Mesendoderm (in vitro differentiated cells): ENCODE measurements around the gene DHX35.
A peak's percentile ranks its signal among the peaks of the same experiment; 100 is the strongest.

Experiments
- DNase-seq: peaks from one replicate; pipeline ENCODE4 v3.0.0; 2013
- H2AK5ac ChIP-seq: 2 replicates; pipeline ENCODE4 v1.6.1; 2013; ENCODE audit warnings: low read length, inconsistent platforms
- H2BK120ac ChIP-seq: 2 replicates; pipeline ENCODE4 v1.6.1; 2013; ENCODE audit warnings: low read depth, mild to moderate bottlenecking, low read length, moderate library complexity, mixed read lengths
- H2BK15ac ChIP-seq: replicated peaks from 2 replicates; pipeline ENCODE4 v1.6.1; 2013; ENCODE audit warnings: low read depth, mild to moderate bottlenecking, moderate library complexity
- H2BK5ac ChIP-seq: 2 replicates; pipeline ENCODE4 v1.6.1; 2013; ENCODE audit warnings: low read length, inconsistent platforms
- H3K18ac ChIP-seq: 2 replicates; pipeline ENCODE4 v1.6.1; 2013; ENCODE audit warnings: mild to moderate bottlenecking, low read length, mixed read lengths
- H3K23ac ChIP-seq: one replicate; pipeline ENCODE4 v1.6.1; 2013; ENCODE audit warnings: low read length
- H3K27ac ChIP-seq: 2 replicates; pipeline ENCODE4 v1.5.1; 2013; ENCODE audit warnings: low read depth, mild to moderate bottlenecking, inconsistent platforms, low read length, moderate library complexity
- H3K27me3 ChIP-seq: 2 replicates; pipeline ENCODE4 v1.6.1; 2013; ENCODE audit warnings: low read length, control low read depth, mild to moderate bottlenecking, inconsistent platforms; ENCODE audit not compliant: insufficient read depth, poor library complexity
- H3K36me3 ChIP-seq: 2 replicates; pipeline ENCODE4 v1.6.1; 2013; ENCODE audit warnings: low read length, inconsistent platforms; ENCODE audit not compliant: control insufficient read depth, insufficient read depth
- H3K4ac ChIP-seq: one replicate; pipeline ENCODE4 v1.6.1; 2013; ENCODE audit warnings: low read depth, mild to moderate bottlenecking, low read length, moderate library complexity
- H3K4me1 ChIP-seq: 2 replicates; pipeline ENCODE4 v1.6.1; 2013; ENCODE audit warnings: low read depth, low read length, inconsistent platforms; ENCODE audit not compliant: control insufficient read depth
- H3K4me2 ChIP-seq: 2 replicates; pipeline ENCODE4 v1.6.1; 2013; ENCODE audit warnings: low read length
- H3K4me3 ChIP-seq: 2 replicates; pipeline ENCODE4 v1.5.1; 2013; ENCODE audit warnings: mild to moderate bottlenecking, low read length
- H3K56ac ChIP-seq: one replicate; pipeline ENCODE4 v1.6.1; 2013; ENCODE audit warnings: low read length
- H3K79me1 ChIP-seq: 2 replicates; pipeline ENCODE4 v1.6.1; 2013; ENCODE audit warnings: low read length, inconsistent platforms
- H3K79me2 ChIP-seq: 2 replicates; pipeline ENCODE4 v1.6.1; 2013; ENCODE audit warnings: mild to moderate bottlenecking, low read length; ENCODE audit not compliant: control insufficient read depth, insufficient read depth
- H3K9ac ChIP-seq: 2 replicates; pipeline ENCODE4 v1.6.1; 2013; ENCODE audit warnings: low read length, inconsistent platforms
- H4K5ac ChIP-seq: one replicate; pipeline ENCODE4 v1.6.1; 2013; ENCODE audit warnings: low read length
- H4K8ac ChIP-seq: one replicate; pipeline ENCODE4 v1.6.1; 2013; ENCODE audit warnings: low read depth, mild to moderate bottlenecking, control low read depth, low read length, moderate library complexity
- WGBS: extraction: QIAGEN DNeasy Blood & Tissue Kit; methylation state at CpG from one replicate; pipeline ENCODE4 v1.1.7; 2013; ENCODE audit warnings: low lambda C conversion rate, missing lambda C conversion rate; ENCODE audit not compliant: insufficient coverage; ENCODE audit errors: extremely low coverage; 5-methylcytosine and 5-hydroxymethylcytosine counted together

Gene DHX35

DNA sequence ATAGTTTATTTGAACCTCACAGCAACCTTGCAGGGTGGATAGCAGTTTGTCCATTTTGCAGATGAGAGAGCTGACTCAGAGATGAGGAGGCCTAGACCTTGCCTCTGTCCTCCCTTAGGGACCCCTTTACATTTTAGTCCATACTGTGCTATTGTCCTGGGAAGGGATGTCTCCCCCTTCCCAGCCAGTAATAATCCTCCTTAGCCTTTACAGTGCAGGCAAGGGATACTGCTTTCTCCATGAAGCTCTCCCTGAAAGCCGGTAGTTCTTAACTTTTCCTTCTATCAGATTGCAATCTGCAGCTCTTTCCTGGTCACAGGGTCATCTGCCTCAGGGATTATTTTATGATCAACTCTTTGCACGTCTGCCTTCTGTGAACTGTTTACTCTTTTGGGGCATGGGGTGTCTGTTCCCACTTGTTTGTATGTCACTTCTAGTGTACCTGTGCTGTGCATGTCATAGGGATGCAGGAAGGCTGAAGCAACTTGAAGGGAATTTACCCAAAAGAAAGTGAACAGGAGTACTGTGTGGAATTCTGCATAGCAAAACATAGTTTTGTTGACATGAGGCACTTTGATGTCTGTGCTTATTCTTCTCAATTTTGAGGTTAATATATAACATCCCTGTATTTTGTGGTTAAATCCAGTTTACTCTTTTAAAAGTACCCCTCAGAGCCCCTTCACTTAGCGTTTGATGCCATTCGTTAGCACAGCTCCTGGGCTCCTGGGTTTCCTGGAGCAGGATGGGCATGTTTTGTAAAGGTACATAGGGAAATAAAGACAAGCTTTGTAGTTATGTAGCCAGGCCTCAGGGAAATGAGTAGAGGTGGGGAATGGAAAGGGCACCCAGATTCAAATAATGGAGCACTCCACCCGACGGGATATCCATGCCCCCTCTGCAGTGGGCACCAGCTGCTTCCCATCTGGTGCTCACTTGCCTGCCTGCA is 38.1 kb downstream of the DHX35 start:
- Histone ChIP-seq H3K4me3 (no peak overlapping the region), H3K27me3 (no peaks in the 10 kb centered on the region), H3K4me1 (no peaks in the 10 kb centered on the region), H4K5ac (no peak overlapping the region), H3K27ac (no peak overlapping the region), H3K23ac (no peak overlapping the region), H3K79me1 (no peaks in the 10 kb centered on the region), H2AK5ac (no peak overlapping the region), H3K79me2 (no peaks in the 10 kb centered on the region), H2BK5ac (no peak overlapping the region), H3K18ac (no peak overlapping the region), H3K4ac (no peak overlapping the region), H3K4me2 (no peak overlapping the region), H3K9ac (no peak overlapping the region), H3K56ac (no peak overlapping the region), H3K36me3 (peaks cover 4% of the 10 kb centered on the region), H2BK15ac (no peak overlapping the region), H4K8ac (no peak overlapping the region), H2BK120ac (no peak overlapping the region)
- no peak for DNase-seq
- no CpG with 5 or more reads among the region's 6 CpGs for WGBS

GRCh38 chr20:39004508-39004907 is 42.4 kb downstream of the DHX35 start:
- Histone ChIP-seq H3K23ac (no peak overlapping the region), H4K5ac (no peak overlapping the region), H3K79me1 (no peaks in the 10 kb centered on the region), H3K36me3 (peaks cover 9% of the 10 kb centered on the region), H4K8ac (no peak overlapping the region), H3K4ac (no peak overlapping the region), H3K56ac (no peak overlapping the region), H3K27me3 (no peaks in the 10 kb centered on the region), H3K18ac (no peak overlapping the region), H3K79me2 (no peaks in the 10 kb centered on the region), H2BK120ac (no peak overlapping the region), H2BK5ac (no peak overlapping the region), H3K4me3 (no peak overlapping the region), H3K9ac (no peak overlapping the region), H3K27ac (no peak overlapping the region), H2BK15ac (no peak overlapping the region), H2AK5ac (no peak overlapping the region), H3K4me2 (no peak overlapping the region), H3K4me1 (no peaks in the 10 kb centered on the region)
- DNase-seq: no peak
- no CpG with 5 or more reads among the region's 1 CpG for WGBS

DNA sequence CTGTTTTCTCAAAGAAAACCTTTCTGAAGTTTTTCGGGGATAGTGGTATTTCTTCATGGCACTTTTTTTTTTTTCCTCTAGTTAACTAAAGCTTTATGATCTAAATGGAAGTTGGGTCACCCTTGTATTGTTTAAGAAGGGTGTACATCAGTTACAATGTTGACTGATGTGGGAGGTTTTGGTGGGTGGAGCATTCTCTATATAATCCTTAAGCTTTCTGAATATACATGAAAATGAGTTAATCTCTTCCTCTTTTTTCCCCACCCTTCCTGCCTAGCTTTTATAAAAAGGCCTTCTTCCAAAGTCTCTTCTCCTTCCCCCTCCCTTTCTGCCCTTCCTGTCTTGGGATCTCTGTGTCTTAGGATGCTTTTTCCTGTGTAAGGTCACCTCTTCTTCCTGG is 47.2 kb downstream of the DHX35 start:
- no peak overlapping the region for H2BK15ac ChIP-seq

GRCh38 chr20:39010496-39010895 is 48.4 kb downstream of the DHX35 start:
- Histone ChIP-seq H4K5ac (no peak overlapping the region), H3K27me3 (no peaks in the 10 kb centered on the region), H3K27ac (no peak overlapping the region), H3K4me1 (no peaks in the 10 kb centered on the region), H3K79me2 (no peaks in the 10 kb centered on the region), H3K18ac (no peak overlapping the region), H3K36me3 (peaks cover 8% of the 10 kb centered on the region), H3K9ac (no peak overlapping the region), H2BK5ac (no peak overlapping the region), H2BK15ac (no peak overlapping the region), H3K23ac (no peak overlapping the region), H3K56ac (no peak overlapping the region), H3K4me3 (no peak overlapping the region), H3K4me2 (no peak overlapping the region), H2AK5ac (no peak overlapping the region), H2BK120ac (no peak overlapping the region), H4K8ac (no peak overlapping the region), H3K4ac (no peak overlapping the region), H3K79me1 (no peaks in the 10 kb centered on the region)
- WGBS: no CpG with 5 or more reads among the region's 1 CpG
- peak; percentile 55 for DNase-seq

More for the DNA sequence above, 47.2 kb downstream of the DHX35 start:
- H3K4me2 ChIP-seq: no peak overlapping the region
- H3K36me3 ChIP-seq: peaks cover 8% of the 10 kb centered on the region
- WGBS: no CpG with 5 or more reads among the region's 1 CpG
- H3K27ac ChIP-seq: no peak overlapping the region
- H2BK5ac ChIP-seq: no peak overlapping the region
- no peak overlapping the region for H3K9ac ChIP-seq
- H2AK5ac ChIP-seq: no peak overlapping the region
- no peak overlapping the region for H3K4ac ChIP-seq
- no peaks in the 10 kb centered on the region for H3K27me3 ChIP-seq
- no peak overlapping the region for H4K8ac ChIP-seq
- H3K4me1 ChIP-seq: no peaks in the 10 kb centered on the region
- H4K5ac ChIP-seq: no peak overlapping the region
- H3K23ac ChIP-seq: no peak overlapping the region
- DNase-seq: no peak
- no peaks in the 10 kb centered on the region for H3K79me2 ChIP-seq
- H3K4me3 ChIP-seq: no peak overlapping the region
- no peak overlapping the region for H3K18ac ChIP-seq
- H3K79me1 ChIP-seq: no peaks in the 10 kb centered on the region
- H3K56ac ChIP-seq: no peak overlapping the region
- no peak overlapping the region for H2BK120ac ChIP-seq

GRCh38 chr20:39013662-39014109 is 51.5 kb downstream of the DHX35 start:
- no peak overlapping the region for H3K56ac ChIP-seq
- DNase-seq: no peak
- H3K9ac ChIP-seq: no peak overlapping the region
- H2AK5ac ChIP-seq: no peak overlapping the region
- H3K4ac ChIP-seq: no peak overlapping the region
- H3K23ac ChIP-seq: no peak overlapping the region
- WGBS: no CpG with 5 or more reads among the region's 2 CpGs
- no peak overlapping the region for H2BK15ac ChIP-seq
- no peak overlapping the region for H3K18ac ChIP-seq
- no peak overlapping the region for H3K27ac ChIP-seq
- no peaks in the 10 kb centered on the region for H3K79me1 ChIP-seq
- H3K4me2 ChIP-seq: no peak overlapping the region
- H3K4me3 ChIP-seq: no peak overlapping the region
- H2BK5ac ChIP-seq: no peak overlapping the region
- no peaks in the 10 kb centered on the region for H3K27me3 ChIP-seq
- H4K8ac ChIP-seq: no peak overlapping the region
- no peaks in the 10 kb centered on the region for H3K79me2 ChIP-seq
- no peaks in the 10 kb centered on the region for H3K4me1 ChIP-seq
- no peak overlapping the region for H4K5ac ChIP-seq
- H2BK120ac ChIP-seq: no peak overlapping the region
- H3K36me3 ChIP-seq: peaks cover 3% of the 10 kb centered on the region
